HG03060 (cell line): ENCODE results near the gene UACA.
A peak's percentile ranks its signal among the peaks of the same experiment; 100 is the strongest.
"Not testable (repeated sequence)": the region's sequence is repeated elsewhere in the genome, so short reads cannot be mapped to it uniquely, and the experiment has no call there.

Experiments
- ATAC-seq: cut with Tn5 transposase; IDR thresholded peaks from one replicate; pipeline ENCODE4 v1.9.1; 2021; ENCODE audit warnings: low read depth, moderate number of reproducible peaks; ENCODE audit not compliant: unreplicated experiment

Gene UACA, protein sequence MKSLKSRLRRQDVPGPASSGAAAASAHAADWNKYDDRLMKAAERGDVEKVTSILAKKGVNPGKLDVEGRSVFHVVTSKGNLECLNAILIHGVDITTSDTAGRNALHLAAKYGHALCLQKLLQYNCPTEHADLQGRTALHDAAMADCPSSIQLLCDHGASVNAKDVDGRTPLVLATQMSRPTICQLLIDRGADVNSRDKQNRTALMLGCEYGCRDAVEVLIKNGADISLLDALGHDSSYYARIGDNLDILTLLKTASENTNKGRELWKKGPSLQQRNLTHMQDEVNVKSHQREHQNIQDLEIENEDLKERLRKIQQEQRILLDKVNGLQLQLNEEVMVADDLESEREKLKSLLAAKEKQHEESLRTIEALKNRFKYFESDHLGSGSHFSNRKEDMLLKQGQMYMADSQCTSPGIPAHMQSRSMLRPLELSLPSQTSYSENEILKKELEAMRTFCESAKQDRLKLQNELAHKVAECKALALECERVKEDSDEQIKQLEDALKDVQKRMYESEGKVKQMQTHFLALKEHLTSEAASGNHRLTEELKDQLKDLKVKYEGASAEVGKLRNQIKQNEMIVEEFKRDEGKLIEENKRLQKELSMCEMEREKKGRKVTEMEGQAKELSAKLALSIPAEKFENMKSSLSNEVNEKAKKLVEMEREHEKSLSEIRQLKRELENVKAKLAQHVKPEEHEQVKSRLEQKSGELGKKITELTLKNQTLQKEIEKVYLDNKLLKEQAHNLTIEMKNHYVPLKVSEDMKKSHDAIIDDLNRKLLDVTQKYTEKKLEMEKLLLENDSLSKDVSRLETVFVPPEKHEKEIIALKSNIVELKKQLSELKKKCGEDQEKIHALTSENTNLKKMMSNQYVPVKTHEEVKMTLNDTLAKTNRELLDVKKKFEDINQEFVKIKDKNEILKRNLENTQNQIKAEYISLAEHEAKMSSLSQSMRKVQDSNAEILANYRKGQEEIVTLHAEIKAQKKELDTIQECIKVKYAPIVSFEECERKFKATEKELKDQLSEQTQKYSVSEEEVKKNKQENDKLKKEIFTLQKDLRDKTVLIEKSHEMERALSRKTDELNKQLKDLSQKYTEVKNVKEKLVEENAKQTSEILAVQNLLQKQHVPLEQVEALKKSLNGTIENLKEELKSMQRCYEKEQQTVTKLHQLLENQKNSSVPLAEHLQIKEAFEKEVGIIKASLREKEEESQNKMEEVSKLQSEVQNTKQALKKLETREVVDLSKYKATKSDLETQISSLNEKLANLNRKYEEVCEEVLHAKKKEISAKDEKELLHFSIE (N-terminal part only)

GRCh38 chr15:70763120-70763949 lies at the start of gene UACA:
TSS of gene UACA (minus strand) at chr15:70763558. CDS start at chr15:70763407, 151 bp downstream.
- ATAC-seq = peak; percentile 85

- ATAC-seq = no peak
Observed at GRCh38 chr15:70812827-70813364, 49.5 kb upstream of the UACA start.

DNA sequence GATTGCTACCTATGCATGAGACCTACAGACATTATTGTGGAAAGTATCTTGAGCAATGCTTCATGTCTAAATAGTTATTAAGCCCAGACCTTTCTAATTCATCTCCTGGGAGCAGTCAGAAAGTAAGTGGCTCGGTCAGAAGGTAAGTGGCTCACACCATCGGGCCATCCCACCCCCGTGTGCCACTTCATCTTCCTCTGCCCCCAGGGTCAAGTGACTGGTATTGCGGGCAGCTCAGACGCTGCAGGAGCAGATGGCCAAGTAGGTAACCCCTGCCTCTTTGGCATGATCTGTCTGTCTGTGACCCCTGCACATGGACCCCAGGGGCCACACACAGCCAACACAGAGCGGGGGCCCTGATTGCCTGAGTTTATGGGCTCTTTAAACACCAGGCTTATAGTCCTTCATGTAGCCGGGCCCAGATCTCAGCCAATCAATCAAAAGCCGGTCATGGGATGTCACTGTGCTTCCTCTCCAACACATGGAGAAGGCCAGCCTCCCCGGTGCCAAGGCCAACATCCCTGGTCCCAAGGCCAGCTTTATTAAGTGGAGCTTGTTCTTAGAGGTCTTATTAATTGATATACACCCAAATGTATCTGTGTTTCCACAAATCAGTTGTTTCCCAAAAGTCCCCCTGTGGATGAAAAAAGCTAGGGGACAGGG lies 47.7 kb upstream of the UACA start:
- ATAC-seq = no peak

GRCh38 chr15:70806992-70807712 lies 43.8 kb upstream of the UACA start:
- no peak for ATAC-seq

- not testable (repeated sequence) for ATAC-seq
Observed at GRCh38 chr15:70804388-70804787, 41.0 kb upstream of the UACA start.

DNA sequence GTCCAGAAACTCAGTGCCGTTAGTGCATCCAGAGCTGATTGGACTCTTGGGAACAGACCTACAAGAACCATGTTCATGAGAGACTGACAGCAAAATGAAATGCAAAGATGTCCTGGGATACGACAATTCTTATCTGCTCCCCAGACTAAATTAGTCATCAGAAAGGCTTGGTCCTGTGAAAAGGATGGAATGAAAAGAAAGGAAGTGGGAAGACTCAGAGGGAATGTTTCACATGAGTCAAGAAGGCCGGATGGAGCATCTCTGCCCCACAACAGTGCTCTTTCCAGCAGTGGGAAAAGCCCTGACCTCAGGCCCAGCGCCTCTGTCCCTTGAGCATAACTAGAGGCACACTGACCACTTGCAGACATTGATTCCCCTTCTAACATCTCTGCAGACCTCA lies 39.3 kb upstream of the UACA start:
- no peak for ATAC-seq

DNA sequence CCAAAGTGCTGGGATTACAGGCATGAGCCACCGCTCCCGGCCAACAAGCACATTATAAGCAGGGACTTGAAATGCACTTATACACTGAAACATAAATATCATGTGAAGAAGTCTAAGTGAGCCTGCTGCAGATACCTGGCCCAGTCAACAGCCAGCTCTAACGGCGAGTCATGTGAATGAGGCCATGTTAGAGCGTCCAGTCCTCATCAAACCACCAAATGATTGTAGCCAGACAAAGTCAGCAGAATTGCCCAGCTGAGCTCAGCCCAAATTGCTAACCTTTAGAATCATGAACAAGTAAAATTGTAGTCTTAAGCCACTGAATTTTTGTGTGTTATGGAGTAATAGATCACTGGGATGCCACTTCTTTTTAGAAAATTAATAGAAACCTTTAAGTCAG lies 37.8 kb upstream of the UACA start:
- no peak for ATAC-seq

DNA sequence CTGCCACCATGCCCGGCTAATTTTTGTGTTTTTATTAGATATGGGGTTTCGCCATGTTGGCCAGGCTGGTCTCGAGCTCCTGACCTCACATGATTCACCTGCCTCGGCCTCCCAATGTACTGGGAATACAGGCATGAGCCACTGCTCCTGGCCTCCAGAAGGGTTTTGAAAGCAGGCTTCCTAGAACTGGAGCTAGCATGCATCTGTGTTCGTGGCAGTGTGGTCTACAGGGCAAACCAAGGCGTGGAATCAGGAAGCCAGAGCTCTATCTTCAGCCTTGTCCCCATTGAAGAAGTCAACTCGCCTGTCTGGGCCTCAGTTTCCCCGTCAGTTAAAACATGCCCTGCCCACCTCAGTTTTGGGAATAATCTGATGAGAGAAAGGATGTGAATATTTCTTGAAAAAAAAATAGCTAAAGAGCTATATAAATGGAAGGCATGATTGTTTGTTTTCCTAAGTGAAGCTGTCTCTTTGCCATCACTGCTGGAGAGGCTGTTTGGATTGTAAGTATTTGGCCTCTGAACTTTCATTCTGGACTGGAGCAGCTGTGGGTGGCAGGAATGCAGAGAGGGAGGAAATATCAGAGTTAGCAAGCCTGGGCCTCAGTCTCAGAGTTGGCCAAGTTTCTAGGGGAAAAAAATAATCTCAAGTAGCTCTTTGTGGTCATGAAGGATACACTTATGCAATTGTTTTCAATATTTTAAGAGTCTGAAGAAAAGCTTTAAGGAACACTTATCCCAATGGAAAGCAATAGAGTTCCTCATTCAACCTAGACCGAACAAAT lies 36.5 kb upstream of the UACA start:
- ATAC-seq = no peak

GRCh38 chr15:70797464-70797863 lies 34.1 kb upstream of the UACA start:
- no peak for ATAC-seq

DNA sequence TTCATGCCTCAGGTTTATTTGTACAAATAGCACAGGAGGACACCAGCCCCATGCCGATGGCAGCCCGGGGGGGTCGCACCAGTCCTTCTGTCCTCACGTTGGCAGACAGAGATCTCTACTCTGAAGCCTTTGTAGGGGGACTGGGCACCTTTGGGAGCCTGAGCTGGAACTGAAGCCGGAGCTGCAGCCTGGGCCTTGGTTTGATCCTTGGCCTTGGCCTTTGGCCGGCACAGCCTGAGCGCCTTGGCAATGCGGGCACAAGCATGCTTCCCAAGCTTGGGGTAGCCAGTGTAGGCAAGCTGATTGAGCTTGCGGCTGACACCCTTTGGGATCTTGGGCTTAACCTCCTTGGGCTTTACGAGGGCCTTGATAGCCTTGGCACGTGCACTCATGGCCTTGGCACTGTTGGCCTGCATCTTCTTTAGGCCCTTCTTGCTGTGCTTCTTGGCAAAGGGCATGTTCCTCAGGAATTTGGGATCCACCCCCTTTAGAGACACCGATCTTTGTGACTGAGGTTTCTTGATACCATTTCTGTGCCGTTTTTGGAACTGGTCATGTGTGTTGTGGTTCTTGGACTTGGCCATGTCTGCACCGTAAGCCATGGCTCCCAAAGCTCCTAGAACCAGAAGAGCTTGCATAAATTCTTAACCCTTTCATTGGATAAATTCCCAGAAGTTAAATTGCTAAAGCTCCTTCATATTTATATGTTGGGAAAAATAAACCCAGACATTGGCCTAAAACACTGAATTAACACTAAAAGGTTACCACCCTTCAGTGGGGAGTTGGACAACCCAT lies 33.4 kb upstream of the UACA start:
- no peak for ATAC-seq

- no peak for ATAC-seq
Observed at GRCh38 chr15:70795311-70795665, 31.9 kb upstream of the UACA start.

GRCh38 chr15:70794596-70795310 lies 31.4 kb upstream of the UACA start:
- no peak for ATAC-seq

GRCh38 chr15:70793694-70794093 lies 30.3 kb upstream of the UACA start:
- no peak for ATAC-seq

DNA sequence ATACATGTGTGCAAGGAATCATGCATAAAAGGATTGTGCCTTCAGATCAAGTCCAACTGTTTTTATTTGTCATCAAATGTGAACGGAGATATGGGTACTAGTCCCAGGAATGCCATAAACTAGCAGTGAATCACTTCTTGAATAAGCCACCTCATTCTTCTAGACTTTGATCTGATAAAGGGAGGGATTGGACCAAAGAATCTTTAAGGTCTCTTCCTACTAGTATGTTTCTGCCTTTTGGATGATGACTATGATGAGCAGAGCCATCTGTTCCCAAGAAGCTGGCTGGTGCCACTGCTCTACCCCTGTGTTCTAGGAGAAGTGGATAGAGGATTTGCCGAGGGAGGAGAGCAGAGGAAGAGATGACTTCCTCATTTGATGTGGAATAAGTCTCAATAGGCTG lies 28.8 kb upstream of the UACA start:
- no peak for ATAC-seq

- ATAC-seq = no peak
Observed at GRCh38 chr15:70791259-70791658, 27.9 kb upstream of the UACA start.

DNA sequence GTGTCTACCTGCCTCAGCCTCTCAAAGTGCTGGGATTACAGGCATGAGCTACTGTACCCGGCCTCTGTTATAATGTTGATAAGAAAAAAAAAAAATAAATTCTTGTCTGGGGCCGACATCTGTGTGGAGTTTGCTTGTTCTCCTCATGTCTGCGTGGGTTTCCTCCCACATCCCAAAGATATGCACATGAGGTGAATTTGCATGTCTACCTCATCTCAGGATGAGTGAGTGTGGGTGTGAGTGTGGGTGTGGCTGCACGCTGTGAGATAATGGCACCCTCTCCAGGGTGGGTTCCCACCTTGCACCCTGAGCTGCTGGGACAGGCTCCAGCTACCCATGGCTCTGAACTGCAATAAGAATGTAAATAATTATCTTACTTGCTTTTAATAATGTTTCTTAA lies 25.9 kb upstream of the UACA start:
- ATAC-seq = no peak
